ENCODE results near the gene LPP.

Gene LPP

GRCh38 chr3:188662795-188663194, 508.8 kb downstream of the LPP start:
- no peak for DNase-seq

- no peak for DNase-seq
Observed at GRCh38 chr3:188663839-188664238, 509.9 kb downstream of the LPP start.

GRCh38 chr3:188664795-188665194, 510.8 kb downstream of the LPP start:
- no peak for DNase-seq

GRCh38 chr3:188667926-188668325, 514.0 kb downstream of the LPP start:
- DNase-seq: no peak

GRCh38 chr3:188670446-188670845, 516.5 kb downstream of the LPP start:
- DNase-seq: no peak

GRCh38 chr3:188671971-188672370, 518.0 kb downstream of the LPP start:
- no peak for DNase-seq

- DNase-seq: no peak
Observed at GRCh38 chr3:188672840-188673239, 518.9 kb downstream of the LPP start.

- no peak for DNase-seq
Observed at GRCh38 chr3:188673646-188674186, 519.8 kb downstream of the LPP start.

GRCh38 chr3:188674595-188674994, 520.6 kb downstream of the LPP start:
- no peak for DNase-seq

- no peak for DNase-seq
Observed at GRCh38 chr3:188677344-188677743, 523.4 kb downstream of the LPP start.

- no peak for DNase-seq
Observed at GRCh38 chr3:188680189-188680588, 526.2 kb downstream of the LPP start.

- no peak for DNase-seq
Observed at GRCh38 chr3:188680605-188681004, 526.6 kb downstream of the LPP start.

GRCh38 chr3:188682316-188682715, 528.4 kb downstream of the LPP start:
- DNase-seq: peak in 1 of 56 donors; percentile 1

GRCh38 chr3:188683032-188683521, 529.1 kb downstream of the LPP start:
- DNase-seq: peak in 1 of 56 donors; percentile 6

- no peak for DNase-seq
Observed at GRCh38 chr3:188684276-188684675, 530.3 kb downstream of the LPP start.

- DNase-seq: no peak
Observed at GRCh38 chr3:188685789-188686188, 531.8 kb downstream of the LPP start.

- no peak for DNase-seq
Observed at GRCh38 chr3:188686324-188686723, 532.4 kb downstream of the LPP start.

- DNase-seq: no peak
Observed at GRCh38 chr3:188687389-188687788, 533.4 kb downstream of the LPP start.

- DNase-seq: no peak
Observed at GRCh38 chr3:188689101-188689574, 535.2 kb downstream of the LPP start.

- DNase-seq: no peak
Observed at GRCh38 chr3:188690064-188690463, 536.1 kb downstream of the LPP start.

- DNase-seq: no peak
Observed at GRCh38 chr3:188691004-188691403, 537.0 kb downstream of the LPP start.

GRCh38 chr3:188691665-188692064, 537.7 kb downstream of the LPP start:
- no peak for DNase-seq

GRCh38 chr3:188692700-188693099, 538.7 kb downstream of the LPP start:
- no peak for DNase-seq

- DNase-seq: peak in 6 of 56 donors; percentile 1 to 28 (median 8)
Observed at GRCh38 chr3:188693435-188693834, 539.5 kb downstream of the LPP start.

Measured in amygdala (tissue), 56 donors.